H1 (cell line): Measurements from ENCODE around the gene MYH10. TPM values are rescaled to one million over a fixed set of nuclear protein-coding genes. Genes with fewer than 3 reads are reported as not detected.

ENCODE experiments used
- polyA plus RNA-seq, 7 experiments: library from polyadenylated mRNA; depleted of rRNA in 3 of 7; stranded (reverse) in 5 of 7; unstranded in 2 of 7; fragments of >200 nt in 5 of 7; fragments of 200-250 nt in 2 of 7; gene quantifications; 1 replicate in 5 of 7; 2 replicates in 1 of 7; 4 replicates in 1 of 7; pipeline versions ENCODE4 v1.2.1 to v1.2.3, GENCODE V29; 2011 to 2013; ENCODE audit warnings: missing spikeins in 2 of 7, mixed read lengths in 2 of 7
- total RNA-seq: library from RNA; stranded (reverse); fragmentation: NEBNext Ultra II Directional; extraction: Animal tissue kit (Norgen Biotek cat#: 25700); gene quantifications from 2 replicates; pipeline ENCODE4 v1.2.1, GENCODE V29; 2021
- TF ChIP-seq, protein P1 (sequence below), 3 experiments: IDR thresholded peaks; 1 replicate in 2 of 3; 2 replicates in 1 of 3; pipeline versions ENCODE4 v1.5.1 to v1.6.1; 2011; ENCODE audit warnings: low read length in 3 of 3, mild to moderate bottlenecking in 3 of 3, inconsistent platforms in 2 of 3, low read depth in 1 of 3, moderate library complexity in 1 of 3; ENCODE audit not compliant: insufficient read depth in 1 of 3; ENCODE audit errors: control extremely low read depth in 1 of 3

Gene MYH10
- total and polyA plus RNA-seq, 2 of the 8 experiments (the other 6 are each of a cell fraction or from before 2014, with no cell fraction given) = 64.1 to 289 TPM

DNA sequence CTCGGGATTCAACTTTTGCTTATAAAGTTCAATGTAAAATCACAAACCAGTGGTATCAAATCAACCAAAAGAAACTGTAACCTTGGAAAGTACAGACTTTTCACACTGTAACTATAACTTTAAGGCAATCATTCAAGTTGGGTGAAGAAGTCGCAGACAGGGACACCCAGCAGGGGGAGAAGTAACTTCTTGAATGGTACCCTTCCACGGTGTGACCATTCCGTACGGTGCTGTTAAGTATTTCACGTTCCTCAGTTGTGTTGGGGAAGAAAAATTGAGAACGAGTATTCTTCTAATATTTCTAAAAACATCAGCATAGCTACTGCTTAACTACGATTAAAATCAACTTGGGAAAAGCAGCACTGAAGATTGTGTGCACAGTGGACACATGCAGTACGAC lies 55.8 kb downstream of the MYH10 start (continued):
- TF ChIP-seq, protein P1, sequence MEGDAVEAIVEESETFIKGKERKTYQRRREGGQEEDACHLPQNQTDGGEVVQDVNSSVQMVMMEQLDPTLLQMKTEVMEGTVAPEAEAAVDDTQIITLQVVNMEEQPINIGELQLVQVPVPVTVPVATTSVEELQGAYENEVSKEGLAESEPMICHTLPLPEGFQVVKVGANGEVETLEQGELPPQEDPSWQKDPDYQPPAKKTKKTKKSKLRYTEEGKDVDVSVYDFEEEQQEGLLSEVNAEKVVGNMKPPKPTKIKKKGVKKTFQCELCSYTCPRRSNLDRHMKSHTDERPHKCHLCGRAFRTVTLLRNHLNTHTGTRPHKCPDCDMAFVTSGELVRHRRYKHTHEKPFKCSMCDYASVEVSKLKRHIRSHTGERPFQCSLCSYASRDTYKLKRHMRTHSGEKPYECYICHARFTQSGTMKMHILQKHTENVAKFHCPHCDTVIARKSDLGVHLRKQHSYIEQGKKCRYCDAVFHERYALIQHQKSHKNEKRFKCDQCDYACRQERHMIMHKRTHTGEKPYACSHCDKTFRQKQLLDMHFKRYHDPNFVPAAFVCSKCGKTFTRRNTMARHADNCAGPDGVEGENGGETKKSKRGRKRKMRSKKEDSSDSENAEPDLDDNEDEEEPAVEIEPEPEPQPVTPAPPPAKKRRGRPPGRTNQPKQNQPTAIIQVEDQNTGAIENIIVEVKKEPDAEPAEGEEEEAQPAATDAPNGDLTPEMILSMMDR (IDR thresholded peaks at IDR 0.05; ENCODE audit: control extremely low read depth in 1 of 3, insufficient read depth in 1 of 3, low read depth in 1 of 3, low read length in 3 of 3) = peak in 1 of 3 experiments; percentile 6; a peak in 1 of 4 replicates
